GM21381 (cell line): ENCODE data around the gene DDIT3.

Experiments used
- ATAC-seq: cut with Tn5 transposase; IDR thresholded peaks from one replicate; pipeline ENCODE4 v1.9.1; 2021; ENCODE audit warnings: mild to moderate bottlenecking, moderate library complexity; ENCODE audit not compliant: unreplicated experiment

The DDIT3 gene

DNA sequence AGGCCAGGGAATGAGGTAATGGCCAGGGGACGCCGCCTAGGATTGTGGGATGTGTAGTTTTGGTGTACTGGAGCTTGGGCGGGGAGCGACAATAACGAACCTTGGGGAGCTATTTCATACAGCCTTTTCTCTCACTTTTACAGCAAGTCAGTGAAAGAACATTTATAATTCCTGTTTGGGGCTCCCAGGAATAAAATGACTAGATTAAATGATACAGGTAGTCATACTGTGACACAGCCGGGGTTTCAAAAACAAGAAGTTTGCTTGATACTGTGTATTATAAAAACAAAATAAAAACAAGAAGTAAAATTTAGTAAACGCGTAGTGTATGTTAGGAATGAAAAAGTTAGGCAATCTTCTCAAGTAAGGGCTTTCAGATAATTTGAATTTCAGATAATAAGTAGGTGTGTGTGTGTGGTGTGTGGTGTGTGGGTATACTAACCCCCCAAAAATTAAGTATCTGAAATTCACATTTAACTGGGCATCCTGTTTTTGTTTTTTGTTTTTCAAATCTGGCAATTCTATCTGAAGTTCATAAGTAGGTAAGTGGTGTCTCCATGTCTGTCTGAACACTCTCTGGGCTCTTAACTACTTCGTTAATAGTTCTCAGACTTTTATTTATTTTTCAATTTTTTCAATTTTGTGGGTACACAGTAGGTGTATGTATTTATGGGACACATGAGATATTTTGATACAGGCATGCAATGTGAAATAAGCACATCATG is 27.1 kb upstream of the DDIT3 start:
- no peak for ATAC-seq

DNA sequence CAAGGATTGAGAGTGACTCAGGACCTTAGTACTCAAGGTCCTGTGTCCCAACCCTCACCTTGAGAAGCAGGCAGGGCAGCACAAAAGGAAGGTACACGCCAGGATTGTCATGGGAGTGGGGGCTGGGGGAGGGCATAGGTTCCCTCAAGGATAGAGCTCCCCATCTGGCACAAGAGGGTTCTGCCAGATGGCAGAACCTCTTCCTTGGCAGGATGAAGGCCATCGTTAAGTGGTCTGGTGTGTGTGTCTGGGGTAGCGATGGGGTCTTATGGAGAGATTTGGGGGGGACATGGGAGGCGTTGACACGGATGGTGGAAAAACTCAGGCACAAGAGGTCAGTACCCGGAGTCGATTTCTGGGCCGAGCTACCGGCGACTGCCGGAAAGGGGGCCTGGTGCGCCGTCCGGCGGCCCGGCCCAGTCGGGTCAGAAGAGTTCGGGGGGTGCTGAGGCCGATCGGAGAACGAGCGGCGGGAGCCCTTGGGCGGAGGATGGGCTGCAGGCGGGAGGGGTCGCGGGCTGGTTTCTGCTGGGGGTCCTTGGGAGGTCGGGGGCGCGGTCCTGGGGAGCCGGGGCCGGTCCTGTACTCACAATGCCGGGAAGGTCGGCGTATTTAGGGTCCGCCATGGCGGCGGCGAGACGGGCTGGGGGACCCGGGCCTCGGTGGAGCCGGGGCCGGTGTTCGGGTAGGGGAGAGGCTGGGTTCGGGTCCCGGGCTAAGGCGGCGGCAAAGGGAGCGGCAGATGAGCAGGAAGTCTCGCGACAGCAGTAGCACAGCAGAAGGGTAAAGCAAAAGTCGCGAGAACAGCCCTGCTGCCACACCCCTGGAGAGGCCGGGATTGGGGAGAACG is 26.3 kb upstream of the DDIT3 start, which contains the start of gene DCTN2:
TSS of gene DCTN2 (minus strand) at position 755 of the 850 bp plus-strand sequence. CDS start at position 626, 129 bp downstream.
- ATAC-seq: peak; percentile 98

DNA sequence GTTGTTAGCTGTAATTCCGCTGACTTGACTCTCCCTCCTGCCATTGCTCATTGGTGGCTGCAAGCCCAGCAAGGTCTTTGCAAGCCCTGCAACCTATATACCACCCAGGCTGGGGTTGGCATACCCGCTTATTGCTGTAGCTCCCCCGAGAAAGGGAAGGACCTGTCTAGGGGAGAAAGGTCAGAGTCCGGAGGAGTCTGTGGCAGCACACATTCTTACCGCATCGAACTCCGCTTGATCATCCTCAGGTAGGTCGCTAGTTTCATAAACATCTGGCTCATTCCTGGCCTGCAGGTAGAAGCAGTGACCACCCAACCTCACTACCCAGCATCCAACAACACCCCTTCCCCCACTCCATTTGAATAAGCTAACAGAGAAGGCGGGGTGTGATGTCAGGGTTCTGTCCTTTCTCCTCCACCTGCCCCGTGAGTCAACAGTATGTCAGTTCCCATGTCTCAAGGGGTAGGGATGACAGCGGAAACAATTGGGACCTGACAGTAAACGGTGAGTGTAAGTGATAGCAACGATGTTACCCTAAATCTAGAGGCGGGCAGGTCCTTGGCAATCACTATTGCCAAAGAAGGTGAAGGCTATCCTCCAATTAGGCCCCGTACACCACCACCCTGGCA is 25.6 kb upstream of the DDIT3 start:
- no peak for ATAC-seq

DNA sequence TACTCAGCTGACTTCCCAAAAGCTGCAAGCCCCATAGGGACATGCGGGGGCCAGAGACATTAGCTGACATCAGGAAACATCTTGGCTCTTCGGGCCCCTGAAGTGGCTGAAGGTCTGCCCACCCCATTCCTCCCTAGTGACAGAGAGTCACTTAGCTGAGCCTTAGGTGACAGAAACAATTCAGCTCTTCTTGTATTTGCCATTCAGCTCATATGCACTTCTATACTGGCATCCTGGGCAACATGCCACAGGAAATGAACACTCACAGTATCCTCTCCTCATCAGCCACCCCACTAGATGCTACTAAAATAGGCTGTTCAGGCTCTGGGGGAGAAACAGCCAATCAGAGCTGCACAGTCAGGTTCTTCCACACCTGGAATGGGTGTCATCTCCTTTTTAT is 23.3 kb upstream of the DDIT3 start:
- no peak for ATAC-seq

DNA sequence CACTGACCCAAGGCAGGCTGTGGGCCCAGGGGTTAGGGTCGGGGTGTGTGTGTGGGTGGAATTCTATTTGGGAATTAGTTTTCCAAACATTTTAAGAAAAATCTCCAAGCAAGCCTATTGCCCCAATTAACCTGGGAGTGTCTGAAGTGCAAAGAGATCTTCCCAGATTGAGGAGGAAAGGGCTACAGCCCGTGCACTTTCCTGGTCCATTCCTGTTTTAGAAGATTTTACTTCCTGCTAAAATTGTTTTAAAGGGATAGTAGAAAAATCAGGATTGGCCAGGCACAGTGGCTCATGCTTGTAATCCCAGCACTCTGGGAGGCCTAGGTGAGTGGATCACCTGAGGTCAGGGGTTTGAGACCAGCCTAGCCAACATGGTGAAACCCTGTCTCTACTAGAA is 21.4 kb upstream of the DDIT3 start:
- ATAC-seq: no peak

DNA sequence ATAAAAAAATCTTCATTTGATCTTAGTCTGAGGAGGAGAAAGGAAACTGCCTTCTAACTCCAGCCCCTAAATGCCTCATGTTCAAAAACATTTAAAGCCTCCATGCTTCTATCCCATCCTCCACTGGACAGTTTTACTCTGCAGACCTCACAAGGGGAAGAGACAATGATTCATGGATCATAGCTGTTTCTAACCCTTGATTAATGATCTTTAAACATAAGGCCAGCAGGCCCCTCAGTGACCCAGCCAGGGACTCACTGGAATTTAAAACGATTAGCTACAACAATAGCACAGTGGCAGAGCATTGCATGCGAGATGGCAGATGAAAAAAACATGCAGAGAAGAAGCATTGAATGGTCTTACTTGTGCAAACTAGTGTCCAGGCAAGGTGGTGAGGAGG is 20.7 kb upstream of the DDIT3 start:
- ATAC-seq: no peak

DNA sequence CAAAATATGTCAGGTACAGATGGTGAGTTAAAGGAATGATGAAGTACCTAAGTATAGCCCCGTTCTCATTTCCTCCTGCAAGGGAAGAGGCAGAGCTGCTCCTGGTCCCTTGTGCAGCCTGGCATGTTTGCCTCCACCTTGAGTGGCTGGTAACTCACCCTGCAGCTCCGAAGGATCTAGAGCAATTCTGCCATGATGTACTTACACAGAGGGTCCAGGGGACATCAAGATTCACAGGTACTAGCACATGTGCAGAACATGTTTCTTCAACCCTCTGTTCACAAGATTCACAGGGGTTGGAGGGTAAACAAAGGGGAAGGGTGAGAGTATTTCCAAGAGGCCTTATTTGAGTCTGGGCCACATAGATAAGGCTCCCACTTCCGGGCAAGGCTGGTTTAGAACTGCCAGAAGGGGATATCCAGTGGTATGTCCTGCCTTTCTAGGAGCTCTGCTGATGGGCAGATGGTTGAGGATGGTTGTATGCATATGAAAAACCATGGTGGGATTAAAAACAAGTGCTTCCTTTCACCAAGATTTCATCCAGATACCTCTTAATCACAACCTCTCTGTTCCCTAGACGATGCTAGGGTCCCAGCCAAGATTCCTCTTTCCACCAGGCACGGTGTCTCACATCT is 18.9 kb upstream of the DDIT3 start:
- no peak for ATAC-seq

DNA sequence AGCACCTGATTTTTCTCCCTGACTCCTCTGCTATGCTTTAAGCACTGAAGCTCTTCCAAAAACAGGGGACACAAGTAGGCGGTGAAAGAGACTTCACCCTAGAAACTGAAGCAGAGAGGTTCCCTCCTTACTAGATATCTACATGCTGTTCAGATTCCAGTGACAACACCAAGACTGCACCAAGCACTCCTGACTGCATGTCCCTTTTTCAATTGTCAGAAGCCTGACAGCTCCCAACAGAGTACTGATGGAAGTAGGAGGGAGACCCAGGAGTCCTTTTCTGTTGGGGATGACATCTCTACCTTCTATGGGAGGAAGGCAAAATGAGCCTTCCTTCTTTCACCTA is 16.3 kb upstream of the DDIT3 start:
- no peak for ATAC-seq

DNA sequence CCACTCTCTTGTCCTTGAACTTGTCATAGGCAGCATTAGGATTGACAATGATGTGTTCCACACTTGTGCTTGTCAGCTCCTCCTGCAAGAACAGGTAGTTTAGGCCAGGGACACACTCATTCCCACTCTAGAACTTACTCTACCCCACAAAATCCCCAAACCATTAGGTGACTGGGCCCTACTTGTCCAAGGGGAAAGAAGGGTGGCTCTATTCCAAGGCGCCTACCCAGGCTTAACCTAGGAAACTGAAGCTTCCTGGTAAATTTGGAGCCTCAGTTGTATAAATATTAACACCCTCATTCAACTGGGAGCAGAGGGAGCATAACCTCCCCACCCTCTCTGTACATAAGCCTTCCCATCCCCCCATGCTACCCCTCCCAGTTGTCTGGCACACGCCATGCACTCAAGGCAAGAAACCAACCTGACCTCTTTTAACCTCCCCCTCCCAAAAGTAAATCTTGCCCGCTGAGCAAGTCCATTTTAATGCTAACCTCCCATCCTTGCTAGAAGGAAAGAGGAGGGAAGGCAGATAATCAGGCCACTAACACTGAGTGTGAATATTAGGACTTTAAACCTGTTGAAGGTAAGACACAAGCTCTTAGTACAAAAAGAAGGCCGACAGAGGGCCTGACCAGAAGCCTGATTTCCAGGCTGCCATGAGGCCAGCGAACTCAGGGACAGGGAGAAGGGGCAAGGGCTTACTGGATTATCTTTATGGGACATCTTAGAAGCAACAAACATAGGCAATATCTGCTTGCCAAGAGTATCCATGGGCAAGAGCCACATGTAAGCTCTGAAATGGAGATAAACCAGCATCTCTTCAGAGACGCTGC is 15.7 kb upstream of the DDIT3 start:
- ATAC-seq: no peak

DNA sequence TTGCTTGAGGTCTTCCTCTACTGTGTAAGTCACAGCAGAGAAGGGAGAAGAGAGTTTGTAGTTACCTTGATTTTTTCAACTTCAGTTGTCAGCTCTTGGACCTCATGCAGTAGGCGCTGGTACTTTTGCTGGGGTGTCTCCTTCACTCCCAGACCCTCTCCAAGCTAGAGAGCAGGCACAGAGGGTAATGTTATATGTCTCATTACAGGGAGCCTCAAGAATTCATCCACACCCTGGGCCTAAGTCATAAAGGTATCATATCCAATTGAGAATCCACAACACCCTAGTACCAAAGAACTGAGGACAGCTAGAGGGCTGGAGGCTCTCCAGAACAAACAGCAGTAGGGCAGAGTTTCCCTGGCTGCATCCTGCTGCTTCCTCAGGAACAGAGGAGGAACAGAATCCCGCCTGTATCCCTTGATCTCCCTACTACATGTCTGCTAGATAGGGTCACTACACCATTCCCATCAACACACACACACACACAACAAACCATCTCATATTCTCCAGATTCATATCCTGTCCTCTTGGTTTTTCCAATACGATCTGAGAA is 14.8 kb upstream of the DDIT3 start:
- no peak for ATAC-seq

DNA sequence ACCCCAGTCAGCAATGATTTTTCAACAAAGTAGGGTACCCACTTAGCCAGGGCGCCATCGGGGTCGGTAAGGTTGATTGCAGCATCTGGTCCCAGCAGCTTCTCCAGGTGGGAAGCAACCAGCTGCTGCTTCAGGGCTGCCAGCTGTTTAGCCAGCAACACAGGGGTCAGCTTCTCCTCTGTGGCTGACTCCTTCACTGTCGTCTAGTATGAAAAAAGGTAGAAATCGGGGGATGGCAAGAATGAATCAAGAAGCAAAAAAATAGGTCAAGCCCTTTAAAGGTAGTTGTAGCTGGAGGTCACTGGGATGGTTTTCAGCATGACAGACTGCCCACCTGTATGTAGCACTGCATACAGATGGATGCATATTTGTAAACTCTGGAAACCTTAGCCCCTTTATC is 13.9 kb upstream of the DDIT3 start:
- ATAC-seq: no peak

DNA sequence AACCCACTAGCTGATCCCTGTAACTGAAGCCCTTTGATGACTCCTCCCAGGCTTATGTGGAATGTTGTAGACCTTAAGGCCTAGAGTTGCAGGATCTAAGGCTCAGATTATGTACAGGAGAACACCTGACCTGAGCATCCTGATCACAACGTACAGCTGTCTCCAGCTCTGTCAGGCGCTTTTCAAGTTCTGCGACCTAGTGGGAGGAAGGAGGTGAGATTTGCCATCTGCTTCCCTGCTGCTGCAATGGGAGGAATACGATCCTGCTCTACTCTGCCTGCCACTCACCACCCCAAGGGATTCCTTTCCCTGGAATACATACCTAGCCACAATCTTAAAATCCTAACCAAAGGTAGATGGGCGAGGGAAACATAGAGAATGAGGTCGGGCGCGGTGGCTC is 12.8 kb upstream of the DDIT3 start:
- no peak for ATAC-seq

DNA sequence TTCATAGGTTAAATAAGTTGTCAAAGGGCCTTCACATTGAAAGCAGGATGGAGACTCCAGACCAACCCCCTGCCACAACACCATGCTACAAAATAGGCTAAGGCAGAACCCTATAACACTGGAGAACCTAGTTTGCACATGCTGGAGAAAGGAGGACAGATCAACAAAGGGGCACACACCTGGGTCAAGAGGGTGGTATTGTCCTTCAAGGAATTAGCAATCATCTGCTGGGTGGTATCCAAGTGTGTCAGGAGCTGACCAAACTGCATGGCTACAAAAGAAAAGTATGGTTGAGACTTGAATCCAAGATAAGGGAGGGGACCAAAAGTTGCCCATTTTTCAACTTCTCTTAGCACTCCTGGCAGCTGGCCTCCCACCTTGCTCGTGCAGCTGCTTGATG is 11.5 kb upstream of the DDIT3 start:
- no peak for ATAC-seq

DNA sequence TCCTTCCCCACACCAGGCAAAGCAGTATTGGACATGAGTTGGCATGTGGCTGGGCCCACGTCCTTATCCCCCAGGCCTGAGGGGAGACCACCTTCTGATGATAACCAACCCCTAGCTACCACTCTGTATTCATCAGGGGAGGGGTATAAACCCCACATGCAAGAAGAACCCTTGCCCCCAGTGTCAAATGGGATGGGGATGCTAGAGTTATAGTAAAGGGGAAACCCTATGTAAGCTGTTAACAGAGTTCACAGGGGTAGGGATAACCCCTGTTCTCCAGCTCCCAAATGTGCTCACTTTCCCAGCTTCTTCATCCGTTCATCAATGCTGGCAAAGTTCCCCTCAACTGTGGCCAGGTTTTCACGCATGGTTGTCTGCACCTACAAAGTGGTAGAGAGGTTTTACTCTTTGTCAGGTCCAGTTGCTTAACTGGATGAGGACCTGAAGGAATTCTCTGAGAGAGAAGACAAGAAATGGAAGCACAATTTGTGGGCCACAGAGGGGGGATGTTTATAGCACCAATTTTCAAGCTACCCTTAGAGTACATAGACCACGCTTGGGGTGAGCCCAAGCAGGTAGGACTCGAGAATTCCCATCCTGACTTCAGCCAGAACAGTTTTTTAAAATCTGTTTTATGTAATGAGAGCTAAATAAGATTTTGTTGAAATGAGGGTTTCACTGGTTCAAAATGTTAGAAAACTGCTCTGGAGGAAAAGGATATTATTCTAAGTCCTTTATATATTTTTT is 10.3 kb upstream of the DDIT3 start:
- no peak for ATAC-seq

DNA sequence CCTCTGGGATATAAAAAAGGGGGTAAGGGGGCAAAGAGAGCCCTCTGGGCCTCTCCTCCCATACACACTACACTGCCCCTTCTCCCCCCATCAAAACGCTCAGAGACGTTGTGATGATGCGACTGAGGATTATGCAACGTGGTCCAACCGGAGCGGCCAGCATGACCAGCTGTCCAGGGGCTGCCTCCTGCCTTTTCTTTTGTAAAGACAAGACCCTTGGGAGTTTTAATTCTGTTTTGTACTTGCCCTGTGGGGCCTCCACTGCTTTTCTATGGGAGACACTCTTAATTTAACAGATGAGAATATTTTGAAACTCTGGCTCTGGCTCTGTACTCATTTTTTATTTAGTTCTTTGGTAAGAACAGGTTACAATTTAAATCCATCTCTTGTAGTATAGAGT is 9.5 kb upstream of the DDIT3 start:
- ATAC-seq: no peak

DNA sequence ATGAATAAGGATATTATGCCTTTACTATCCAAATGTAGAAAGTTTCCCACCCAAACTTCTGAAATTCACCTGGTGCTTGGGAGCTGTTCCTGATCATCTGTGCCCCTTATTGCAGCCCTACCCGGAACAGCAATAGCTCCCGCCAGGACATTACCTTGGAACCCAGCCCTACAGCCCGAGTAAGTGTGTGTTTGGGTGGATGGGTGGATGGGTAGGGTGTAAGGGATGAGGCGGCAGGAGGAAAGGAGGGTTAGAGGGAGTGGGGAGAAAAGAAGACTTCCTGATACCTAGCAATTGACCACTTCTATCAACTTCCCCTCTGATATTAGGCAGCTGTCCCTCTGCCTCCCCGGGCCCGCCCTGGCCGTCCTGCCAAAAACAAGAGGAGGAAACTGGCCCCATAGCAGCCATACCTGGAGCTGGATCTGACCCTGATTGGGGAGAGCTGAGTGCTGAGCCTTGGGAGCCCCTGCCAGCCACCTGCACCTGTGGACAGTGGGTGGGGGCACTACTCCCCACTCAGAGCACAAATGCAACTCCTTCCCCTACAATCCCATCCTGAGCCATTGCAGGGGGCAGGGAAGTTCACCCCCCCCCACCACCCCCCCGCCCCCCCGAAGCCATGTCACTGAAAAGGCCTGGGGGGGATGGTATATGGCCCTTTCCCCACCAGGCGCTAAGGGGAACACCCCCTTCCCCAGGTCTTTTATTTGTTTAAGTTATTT is 8.7 kb upstream of the DDIT3 start:
- ATAC-seq: no peak

DNA sequence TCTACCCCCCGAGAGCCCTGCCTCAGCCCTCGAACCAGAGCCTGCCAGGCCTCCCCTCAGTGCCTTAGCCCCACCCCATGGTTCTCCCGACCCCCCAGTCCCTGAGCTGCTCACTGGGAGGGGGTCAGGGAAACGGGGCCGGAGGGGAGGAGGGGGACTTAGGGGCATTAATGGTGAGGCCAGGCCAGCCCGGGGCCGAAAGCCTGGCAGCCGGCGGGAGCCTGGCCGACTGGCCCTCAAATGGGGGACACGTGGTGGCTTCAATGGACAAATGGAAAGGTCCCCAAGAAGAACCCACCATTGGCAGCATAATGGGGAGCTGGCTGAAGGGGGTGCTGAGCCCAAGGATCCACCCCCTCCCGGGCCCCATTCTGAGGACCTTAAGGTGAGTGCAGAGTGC is 7.9 kb upstream of the DDIT3 start:
- no peak for ATAC-seq

DNA sequence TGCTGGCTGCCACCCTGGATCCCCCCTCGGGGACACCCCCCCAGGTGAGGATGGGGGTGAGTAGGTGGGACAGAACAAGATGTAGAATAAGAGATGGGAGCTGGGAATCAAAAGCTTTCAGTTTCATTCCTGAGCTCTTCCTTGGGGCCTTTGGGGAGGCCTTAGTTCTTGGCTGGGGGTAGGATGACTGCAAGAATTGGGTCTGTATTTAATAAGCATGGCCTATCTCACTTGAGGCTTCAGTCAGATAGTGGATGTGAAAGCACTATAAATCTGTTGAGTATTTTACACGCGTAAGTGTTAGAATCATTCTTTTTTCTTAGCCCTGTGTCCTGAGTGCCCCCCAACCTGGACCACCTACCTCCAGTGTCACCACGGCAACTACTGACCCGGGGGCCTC is 6.9 kb upstream of the DDIT3 start:
- ATAC-seq: no peak
